CD4-positive, alpha-beta T cell treated with Interferon gamma for 1 hour (primary cell): ENCODE results near the gene CEACAM8.
"Not testable (repeated sequence)": the region's sequence is repeated elsewhere in the genome, so short reads cannot be mapped to it uniquely, and the experiment has no call there.

Experiments used
- DNase-seq: peaks from one replicate; pipeline ENCODE4 v3.0.0-alpha.2; 2020

CEACAM8 gene

DNA sequence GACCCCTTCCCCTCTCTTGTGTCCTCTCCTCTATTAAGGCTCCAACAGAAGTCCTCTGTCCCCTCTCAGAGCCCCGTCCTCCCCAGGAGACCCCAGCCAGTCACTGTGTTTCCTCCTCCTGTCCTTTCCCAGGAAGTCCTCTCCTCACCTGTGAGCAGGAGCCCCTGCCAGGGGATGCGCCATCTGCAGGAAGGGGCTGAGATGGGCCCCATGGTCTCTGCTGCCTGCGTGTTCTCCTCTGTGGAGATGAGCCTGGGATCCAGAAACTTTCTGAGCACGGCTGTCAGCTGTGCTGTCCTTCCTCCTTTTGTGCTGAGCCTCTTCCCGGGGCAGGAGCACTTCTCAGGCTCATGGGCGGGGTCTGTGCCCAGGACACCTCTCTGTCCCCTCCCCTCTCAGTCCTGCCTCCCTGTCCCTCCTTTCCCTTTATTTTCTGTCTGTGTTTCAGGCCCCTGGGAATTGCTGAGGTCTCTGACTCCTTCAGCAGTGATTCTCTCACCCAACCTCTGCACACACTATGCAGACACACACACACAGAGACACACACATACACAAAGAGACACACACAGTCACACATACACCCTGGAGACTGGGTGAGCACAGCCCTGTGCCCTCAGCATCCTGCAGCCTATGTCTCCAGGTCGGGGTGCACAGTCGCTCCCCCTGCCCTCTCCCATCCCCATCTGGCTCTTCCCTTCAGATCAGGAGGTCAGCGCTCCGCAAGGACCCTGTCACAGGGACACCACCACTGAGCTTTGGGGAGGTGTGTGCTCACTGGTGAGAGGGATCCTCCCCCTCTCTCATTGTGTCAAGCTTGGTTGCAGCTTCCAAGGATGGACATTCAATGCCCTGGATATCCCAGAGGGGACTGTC, at the start of gene CEACAM8:
Gene CEACAM8, minus strand, starts transcription at position 308 of the 873 bp plus-strand sequence. Its CDS starts 96 bp downstream, at position 212.
- DNase-seq, result no peak

DNA sequence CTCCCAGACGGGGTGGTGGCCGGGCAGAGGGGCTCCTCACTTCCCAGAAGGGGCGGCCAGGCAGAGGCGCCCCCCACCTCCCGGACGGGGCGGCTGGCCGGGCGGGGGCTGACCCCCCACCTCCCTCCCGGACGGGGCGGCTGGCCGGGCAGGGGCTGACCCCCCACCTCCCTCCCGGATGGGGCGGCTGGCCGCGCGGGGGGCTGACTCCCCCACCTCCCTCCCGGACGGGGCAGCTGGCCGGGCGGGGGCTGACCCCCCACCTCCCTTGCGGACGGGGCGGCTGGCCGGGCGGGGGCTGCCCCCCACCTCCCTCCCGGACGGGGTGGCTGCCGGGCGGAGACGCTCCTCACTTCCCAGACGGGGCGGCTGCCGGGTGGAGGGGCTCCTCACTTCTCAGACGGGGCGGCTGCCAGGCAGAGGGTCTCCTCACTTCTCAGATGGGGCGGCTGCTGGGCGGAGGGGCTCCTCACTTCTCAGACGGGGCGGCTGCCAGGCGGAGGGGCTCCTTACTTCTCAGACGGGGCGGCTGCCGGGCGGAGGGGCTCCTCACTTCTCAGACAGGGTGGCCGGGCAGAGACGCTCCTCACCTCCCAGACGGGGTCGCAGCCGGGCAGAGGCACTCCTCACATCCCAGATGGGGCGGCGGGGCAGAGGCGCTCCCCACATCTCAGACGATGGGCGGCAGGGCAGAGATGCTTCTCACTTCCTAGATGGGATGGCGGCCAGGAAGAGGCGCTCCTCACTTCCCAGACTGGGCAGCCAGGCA, 44.8 kb upstream of the CEACAM8 start:
- not testable (repeated sequence) for DNase-seq

DNA sequence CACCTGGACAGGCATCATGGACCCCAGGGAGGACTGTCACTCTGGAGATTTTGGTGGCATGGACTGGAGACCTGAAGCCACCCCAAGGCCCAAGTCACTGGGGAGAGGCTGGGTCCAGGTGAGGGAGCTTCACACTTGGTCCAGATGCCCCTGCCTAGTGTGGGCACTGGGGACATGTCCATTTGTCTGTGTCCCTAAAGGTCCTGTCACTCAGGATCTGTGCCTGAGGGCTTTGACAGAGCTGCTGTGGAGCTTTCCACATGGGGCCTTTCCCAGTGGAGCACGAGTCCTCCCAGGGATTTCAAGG, 40.5 kb upstream of the CEACAM8 start:
- DNase-seq, result no peak

DNA sequence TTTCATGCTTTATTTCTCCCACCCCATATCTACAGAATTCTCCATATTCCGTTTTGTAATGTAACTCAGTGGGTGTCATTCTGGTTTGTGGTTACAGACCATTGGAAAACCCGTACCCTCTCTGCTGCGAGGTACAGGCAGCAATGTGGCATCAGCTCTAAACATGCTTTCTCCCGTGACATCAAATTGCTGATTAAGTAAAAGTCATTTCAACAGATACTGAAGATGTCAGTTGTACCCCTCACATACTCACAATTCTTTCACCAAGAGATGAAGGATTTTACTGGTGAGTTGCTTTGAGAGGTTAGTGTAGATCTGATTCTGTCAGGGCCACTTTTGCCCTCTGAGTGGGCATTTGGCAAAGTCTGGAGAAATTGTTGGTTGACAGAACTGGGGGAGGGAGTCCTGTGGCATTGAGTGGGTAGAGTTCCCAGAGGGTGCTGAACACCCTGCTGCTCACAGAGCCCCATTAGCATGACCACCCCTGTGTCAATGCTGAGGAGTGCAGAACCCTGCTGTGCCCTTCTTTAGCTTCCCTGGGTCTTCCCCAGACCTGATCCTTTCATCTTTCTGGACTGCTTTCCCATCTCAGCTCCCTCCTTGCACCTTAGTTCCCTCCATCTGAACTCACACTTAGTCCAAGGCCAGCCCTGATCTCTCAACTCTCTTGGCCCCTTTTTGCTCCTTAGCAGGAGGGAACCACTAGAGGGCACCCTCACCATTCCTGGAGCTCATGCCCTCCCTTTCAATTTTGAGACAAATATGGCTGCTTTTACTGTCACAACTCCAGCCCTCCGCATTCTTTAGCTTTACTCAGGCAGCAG, 39.9 kb upstream of the CEACAM8 start:
- DNase-seq, result no peak

DNA sequence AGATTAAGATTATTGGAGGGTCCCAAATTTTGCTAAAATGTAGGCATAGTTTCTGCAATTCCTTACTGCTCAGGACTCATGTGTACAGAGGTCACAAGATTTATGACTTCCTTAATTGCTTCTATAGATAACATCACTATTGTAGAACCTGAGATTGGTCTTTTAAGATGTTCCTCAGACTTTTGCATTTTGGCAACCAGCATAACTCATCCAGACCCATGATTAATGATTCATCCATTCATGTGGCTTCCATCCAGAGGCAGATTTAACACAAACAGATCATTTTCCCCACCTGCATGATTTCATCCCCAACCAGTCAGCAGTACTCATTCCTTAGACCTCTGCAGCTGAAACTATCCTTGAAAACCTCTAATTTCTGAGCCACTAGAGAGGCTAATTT, 34.5 kb upstream of the CEACAM8 start:
- no peak for DNase-seq

DNA sequence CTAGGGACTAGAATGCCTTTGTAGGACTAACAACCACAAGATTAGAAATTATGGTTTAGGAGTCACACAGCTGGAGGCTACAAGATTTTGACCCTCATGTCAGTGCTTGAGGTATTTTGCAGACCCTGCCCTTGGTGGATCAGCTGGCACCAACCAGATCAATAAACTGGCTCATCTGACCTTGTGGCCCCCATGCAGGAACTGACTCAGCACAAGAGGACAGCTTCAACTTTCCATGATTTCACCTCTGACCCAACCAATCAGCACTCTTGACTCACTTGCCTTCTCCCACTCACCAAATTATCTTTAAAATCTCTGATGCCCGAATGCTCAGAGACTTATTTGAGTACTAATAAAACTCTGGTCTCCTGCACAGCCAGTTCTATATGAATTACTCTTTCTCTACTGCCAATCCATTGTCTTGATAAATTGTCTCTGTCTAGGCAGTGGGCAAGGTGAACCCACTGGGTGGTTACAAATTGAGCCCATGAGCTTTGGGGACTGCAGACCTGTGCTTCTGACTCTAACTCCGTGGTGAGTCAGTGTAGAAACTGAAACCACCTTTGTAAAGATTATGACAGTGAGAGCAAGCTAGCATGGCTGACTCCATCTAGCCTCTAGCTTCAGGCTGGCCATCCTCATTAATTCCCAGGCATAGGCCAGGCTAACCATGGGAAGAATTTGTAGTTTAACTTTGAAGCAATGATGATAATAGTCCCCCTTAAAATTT, 33.9 kb upstream of the CEACAM8 start:
- no peak for DNase-seq

DNA sequence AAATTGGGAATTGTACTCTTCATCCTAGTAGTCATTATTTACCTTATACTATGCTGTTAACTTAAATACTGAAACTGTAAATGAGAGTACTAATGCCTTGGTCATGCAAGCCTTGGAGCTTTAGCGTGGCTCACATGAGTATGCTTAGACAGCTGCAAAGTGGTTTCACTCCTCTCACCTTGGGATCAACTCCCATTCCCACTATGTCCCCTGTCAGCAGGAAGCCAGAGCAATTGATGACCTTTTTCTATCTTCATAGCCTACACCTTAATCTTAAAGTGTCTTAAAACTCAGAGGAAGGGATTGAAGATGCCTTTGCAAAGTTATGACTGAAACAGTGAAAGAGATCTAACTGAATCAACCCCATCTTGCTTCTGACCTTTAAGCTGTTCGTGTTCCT, 33.2 kb upstream of the CEACAM8 start:
- DNase-seq, result no peak

DNA sequence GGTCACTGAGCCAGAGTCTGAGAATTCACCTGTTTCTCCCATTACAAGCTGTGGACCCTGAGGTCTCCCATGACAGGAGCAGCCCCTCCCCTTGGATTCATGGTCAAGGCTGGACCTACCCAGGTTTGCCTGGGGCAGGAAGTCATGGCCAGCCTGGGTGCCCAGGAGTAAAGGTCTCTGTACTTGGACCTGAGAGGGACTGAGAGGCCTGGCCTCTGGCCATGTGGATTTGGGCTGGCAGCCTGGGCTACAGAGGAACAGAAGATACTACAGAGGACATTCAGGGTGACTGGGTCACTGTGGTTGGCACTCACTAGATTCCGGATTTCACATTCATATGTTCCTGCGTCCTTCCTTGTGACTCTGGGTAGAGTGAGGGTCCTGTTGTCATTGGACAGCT, 31.5 kb upstream of the CEACAM8 start:
- DNase-seq, result no peak

DNA sequence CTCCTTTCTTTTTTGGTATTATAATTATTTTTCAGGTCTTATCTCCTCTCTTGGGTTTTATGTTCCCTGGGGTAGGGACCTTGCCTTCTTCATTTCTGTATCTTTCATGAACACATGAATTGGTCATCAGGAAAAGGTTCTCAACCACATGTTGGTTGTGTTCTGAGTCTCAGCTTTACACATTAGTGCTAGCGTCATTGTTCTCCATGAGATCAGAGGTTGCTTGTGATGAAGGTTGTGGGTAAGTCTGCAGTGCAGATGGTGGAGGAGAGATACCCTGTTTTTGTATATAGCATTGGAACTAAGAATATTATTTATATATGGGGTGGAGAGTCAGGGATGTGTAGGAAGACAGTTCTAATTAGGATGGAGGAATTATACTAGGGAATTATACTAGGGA, 24.5 kb upstream of the CEACAM8 start:
- no peak for DNase-seq

DNA sequence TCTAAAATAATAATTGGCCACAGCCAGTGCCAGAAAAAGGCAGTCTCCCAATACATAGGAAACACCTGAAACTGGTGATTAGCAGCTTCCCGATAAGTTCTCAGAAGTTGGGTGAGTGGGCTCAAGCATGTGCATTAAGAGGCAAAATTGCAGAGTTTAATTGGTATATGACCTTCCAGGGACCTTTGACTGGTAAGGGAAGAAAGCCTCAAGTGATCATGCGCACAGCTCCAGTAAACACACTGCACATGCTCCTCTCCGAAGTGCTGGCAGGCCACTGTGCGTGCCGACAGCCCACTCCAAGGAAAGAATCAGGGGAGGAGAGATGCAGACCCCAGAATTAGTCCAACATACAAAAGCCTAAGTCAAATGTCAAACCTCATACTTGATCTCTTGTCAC, 18.9 kb upstream of the CEACAM8 start:
- no peak for DNase-seq

DNA sequence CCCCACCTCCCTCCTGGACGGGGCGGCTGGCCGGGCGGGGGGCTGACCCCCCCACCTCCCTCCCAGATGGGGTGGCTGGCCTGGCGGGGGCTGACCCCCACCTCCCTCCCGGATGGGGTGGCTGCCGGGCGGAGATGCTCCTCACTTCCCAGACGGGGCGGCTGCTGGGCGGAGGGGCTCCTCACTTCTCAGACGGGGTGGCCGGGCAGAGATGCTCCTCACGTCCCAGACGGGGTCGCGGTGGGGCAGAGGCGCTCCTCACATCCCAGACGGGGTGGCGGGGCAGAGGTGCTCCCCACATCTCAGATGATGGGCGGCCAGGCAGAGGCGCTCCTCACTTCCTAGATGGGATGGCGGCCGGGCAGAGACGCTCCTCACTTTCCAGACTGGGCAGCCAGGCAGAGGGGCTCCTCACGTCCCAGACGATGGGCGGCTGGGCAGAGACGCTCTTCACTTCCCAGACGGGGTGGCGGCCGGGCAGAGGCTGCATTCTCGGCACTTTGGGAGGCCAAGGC, 15.7 kb upstream of the CEACAM8 start:
- not testable (repeated sequence) for DNase-seq

DNA sequence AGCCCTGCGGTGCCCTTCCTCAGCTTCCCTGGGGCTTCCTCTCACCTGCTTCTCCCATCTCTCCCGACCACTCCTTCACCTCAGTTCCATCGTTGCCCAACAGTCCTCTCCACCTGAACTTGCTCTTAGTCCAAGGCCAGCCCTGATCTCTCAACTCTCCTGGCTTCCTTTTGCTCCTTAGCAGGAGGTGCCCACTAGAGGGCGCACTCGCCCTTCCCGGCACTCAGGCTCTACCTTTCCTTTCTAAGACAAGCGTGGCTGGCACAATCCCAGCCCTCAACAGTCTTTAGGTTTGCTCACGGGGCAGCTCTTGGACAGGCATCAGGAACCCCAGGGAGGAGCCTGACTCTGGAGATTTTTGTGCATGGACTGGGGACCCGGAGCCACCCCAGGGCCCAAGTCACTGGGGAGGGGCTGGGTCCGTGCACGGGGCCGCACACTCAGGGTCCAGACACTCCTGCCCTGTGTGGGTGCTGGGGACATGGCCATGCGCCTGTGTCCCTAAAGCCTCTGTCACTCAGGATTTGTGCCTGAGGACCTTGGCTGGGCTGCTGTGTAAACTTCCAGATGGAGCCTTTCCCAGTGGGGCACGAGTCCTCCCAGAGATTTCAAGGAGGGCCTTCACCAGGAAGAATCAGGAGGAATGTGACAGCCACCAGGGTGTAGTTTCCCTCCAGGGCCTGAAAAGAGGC, 12.1 kb upstream of the CEACAM8 start:
- DNase-seq, result no peak

DNA sequence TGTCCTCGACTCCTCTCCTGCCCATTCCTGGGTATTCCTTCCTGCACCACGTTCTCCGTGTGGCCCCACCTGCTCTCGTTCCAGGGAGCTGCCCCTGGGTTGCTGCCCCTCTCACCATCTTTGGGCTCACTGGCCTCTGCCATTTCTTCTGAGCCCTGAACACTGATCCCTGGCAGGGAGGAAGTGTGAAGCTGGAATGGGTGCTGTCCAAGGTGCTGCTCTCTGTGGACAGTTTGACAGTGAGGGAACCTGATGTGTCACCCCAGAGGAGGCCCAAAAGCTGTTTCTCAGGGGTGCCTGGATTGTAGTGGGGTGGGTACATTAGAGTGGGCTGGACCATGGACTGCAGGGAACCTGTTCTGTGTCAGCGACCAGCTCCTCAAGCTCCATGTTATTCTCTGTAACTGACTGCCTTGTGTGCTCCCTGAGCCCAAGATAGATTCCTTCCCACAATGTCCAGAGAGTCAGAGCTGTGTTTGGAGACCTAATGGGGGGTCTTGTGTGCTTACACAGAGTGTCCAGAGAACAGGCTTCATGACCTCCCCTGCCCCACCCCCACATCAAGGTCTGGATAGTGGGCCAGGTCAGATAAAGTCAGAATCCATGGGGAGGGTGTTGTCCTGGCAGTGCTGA, 7.2 kb upstream of the CEACAM8 start:
- no peak for DNase-seq

DNA sequence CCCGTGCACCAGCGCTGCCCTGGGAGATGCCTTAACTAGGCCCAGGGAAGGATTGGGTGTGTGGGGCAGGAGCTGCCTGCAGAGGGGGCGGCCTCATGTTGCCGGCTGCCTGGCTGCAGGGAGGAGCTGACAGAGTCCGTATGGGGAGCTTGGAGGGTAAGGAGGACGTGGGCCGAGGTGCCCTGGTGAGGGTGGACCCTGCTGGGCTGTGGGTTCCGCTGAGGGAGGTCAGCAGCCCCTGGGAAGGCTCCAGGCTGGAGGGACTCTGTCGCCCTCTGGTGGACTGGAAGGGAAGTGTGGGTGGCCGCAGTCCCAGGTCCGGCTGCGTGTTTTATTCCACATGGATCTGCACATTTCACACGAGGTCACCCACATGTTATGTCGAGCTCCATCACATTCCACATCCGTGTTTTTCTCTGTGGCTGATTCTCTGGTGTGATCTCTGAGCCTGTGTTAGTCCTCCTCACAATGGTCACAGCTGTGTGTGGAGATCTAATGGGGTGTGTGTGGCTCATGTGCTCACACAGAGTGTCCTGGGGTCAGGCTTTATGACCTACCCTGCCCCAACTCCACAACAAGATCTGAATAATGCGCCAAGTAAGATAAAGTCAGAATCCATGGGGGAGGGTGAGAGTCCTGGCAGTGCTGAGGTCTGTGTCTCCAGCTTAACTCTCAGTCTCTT, 1.8 kb upstream of the CEACAM8 start:
- DNase-seq, result peak; percentile 25

DNA sequence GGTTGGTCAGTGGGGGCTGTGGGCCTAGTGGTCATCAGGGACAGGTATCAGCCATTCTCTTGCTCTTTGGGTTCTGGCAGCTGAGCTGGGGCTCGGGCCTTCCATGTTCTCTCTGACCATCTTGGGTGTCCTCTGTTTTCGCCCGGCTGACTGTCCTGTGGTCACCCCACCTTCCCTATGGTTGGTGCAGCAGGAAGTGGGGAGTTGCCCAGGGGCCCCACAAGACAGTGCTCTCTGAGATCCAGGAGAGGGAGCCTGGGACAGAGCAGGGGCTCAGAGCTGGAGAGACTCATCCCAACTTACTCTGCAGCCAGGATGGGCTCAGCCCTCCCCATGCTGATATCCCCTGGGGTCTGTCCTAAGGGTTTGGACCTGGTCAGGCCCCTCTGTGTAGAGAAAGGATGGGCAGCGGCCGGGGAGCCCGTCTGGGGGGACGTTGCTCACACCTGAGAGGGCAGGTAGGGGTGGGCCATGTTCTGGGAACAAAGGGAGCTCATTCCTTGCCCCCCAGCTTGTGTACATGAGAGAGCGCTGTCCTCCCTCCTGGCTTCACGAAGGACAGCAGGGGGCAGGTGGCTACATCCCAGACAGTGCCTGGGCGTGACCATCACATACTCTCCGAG, 937 bp upstream of the CEACAM8 start:
- no peak for DNase-seq

DNA sequence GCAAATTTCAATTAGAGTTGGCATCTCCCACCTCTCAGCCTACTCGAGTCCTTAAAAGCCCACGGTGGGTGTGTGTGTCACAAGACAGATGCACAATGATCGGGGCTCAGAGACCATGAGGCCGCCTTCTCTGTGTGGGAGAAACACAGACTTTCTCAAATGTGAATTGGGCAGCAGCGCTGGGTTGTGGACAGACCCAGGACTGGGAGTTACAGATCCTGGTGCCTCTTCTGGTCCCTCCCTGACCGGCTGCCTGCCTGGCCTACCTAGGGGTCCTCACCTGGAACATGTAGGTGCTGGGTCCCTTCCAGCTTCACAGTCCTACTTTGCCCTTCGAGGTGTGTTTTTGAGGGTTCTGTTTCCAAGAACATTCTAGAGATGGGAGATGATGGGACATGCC, 4.9 kb downstream of the CEACAM8 start:
- no peak for DNase-seq

DNA sequence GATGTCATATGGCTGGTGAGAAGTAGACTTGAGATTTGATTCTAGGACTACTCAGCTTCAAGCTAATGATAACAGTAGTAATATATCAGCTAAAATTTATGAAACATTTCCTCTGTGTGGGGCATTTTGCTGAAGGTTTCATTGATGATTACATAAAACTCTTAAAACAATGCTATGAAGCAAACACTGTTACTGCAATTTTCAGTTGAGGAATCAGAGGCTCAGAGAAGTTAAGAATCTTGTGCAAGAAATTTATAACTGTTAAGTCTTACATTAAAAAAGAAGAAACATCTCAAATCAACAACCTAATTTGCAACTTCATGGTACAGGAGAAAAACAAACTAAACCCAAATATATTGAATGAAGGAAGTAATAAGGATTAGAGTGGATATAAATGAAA, 10.3 kb downstream of the CEACAM8 start:
- DNase-seq, result no peak

DNA sequence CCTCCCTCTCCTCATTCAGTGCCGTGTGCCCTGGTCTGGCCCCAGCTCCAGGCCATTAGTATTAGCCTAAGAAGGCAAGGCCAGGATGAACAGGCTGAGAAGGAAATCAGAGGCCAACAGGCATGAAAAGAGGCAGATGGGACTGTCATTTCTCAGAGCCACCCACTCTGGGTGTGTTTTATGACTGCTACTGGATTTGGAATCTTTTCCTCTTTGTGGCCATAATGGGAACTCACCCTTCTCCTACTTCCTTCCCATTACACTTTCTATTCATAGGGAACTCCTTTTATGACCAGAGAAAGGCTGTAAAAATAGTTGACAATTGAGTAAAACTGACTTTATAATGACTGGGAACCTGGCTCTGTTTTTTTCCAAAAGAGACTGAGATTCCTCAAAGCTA, 17.7 kb downstream of the CEACAM8 start:
- DNase-seq, result no peak

DNA sequence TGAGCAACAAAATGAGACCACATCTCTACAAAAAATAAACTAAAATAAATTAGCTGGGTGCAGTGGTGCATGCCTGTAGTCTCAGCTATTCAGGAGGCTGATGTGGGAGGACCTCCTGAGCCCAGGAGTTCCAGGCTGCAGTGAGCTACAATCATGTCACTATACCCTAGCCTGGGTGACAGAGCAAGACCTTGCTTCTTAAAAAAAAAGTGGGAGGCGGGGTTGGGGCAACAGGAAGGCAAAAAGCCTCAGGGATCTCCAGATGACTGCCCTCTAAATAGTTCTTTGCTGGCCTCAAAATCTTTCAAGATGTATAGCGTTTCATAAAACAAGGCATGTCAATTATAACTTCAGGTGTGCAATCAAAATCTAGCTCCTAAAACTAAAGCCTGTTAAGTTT, 18.5 kb downstream of the CEACAM8 start:
- DNase-seq, result no peak

DNA sequence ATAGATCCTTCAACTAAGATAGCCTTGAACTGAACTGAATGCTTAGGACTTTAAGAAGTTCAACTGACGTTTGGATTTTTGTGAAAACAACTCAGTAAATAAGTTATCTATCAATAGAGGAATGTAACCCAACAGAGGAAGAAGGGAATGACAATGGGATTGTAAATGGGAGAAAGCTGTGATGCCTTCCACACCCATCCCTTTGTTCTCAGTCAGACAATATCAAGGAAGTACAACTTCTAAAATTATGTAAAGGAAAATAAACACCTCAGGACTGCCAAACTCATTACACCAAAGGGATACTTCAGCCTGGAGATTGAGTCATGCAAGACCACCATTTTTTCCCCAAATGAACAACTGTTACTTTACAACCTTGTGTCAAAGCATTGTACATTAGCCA, 21.1 kb downstream of the CEACAM8 start:
- DNase-seq, result no peak
